Tibial nerve (tissue), 4 donors: Measurements from ENCODE around the gene MYRFL.

Experiments
- CTCF ChIP-seq, 5 experiments: fragments of 200-600 bp in 3 of 5; fragments of 450-650 bp in 2 of 5; sonication (generic) in 3 of 5; IDR thresholded peaks; one replicate each; pipeline ENCODE4 v1.5.1; 2016 to 2019; ENCODE audit warnings: antibody characterized with exemption in 5 of 5, mild to moderate bottlenecking in 3 of 5, moderate library complexity in 2 of 5
- EP300 ChIP-seq, 2 donors: sonication (generic); formaldehyde crosslinking; IDR thresholded peaks; one replicate each; pipeline ENCODE4 v1.6.1; 2017; ENCODE audit warnings: antibody characterized with exemption in 2 of 2, mild to moderate bottlenecking in 1 of 2

- TF ChIP-seq CTCF (IDR thresholded peaks at IDR 0.05): no peak
- no peak for TF ChIP-seq EP300 (IDR thresholded peaks at IDR 0.05)
Measured at GRCh38 chr12:69872804-69873203, 47.8 kb downstream of the MYRFL start.
